Measurements from ENCODE around the gene FSIP1.
A peak's percentile ranks its signal among the peaks of the same experiment; 100 is the strongest.

FSIP1 gene

GRCh38 chr15:39618063-39618823 is 164.4 kb downstream of the FSIP1 start:
- no peak for DNase-seq (ENCODE audit: low read depth)

- no peak for DNase-seq (ENCODE audit: low read depth)
Observed at GRCh38 chr15:39616731-39617455, 165.7 kb downstream of the FSIP1 start.

- no peak for DNase-seq (ENCODE audit: low read depth)
Observed at GRCh38 chr15:39613861-39614260, 168.8 kb downstream of the FSIP1 start.

- DNase-seq (ENCODE audit: low read depth) = no peak
Observed at GRCh38 chr15:39613271-39613670, 169.4 kb downstream of the FSIP1 start.

GRCh38 chr15:39610665-39611064 is 172.0 kb downstream of the FSIP1 start:
- no peak for DNase-seq (ENCODE audit: low read depth)

GRCh38 chr15:39609166-39609916 is 173.3 kb downstream of the FSIP1 start:
- no peak for DNase-seq (ENCODE audit: low read depth)

GRCh38 chr15:39608185-39609139 is 174.2 kb downstream of the FSIP1 start:
- DNase-seq (ENCODE audit: low read depth) = no peak

GRCh38 chr15:39605146-39605545 is 177.5 kb downstream of the FSIP1 start:
- peak; percentile 31 for DNase-seq (ENCODE audit: low read depth)

GRCh38 chr15:39602143-39602542 is 180.5 kb downstream of the FSIP1 start:
- DNase-seq (ENCODE audit: low read depth) = no peak

- peak; percentile 27 for DNase-seq (ENCODE audit: low read depth)
Observed at GRCh38 chr15:39599871-39600270, 182.8 kb downstream of the FSIP1 start.

- DNase-seq (ENCODE audit: low read depth) = peak; percentile 40
Observed at GRCh38 chr15:39598958-39599845, 183.4 kb downstream of the FSIP1 start.

- DNase-seq (ENCODE audit: low read depth) = peak; percentile 65
Observed at GRCh38 chr15:39598186-39598850, 184.3 kb downstream of the FSIP1 start.

GRCh38 chr15:39597751-39598185 is 184.9 kb downstream of the FSIP1 start:
- DNase-seq (ENCODE audit: low read depth) = peak; percentile 86

- DNase-seq (ENCODE audit: low read depth) = peak; percentile 73
Observed at GRCh38 chr15:39597336-39597735, 185.3 kb downstream of the FSIP1 start.

GRCh38 chr15:39596358-39597051 is 186.1 kb downstream of the FSIP1 start:
- peak; percentile 67 for DNase-seq (ENCODE audit: low read depth)

- DNase-seq (ENCODE audit: low read depth) = peak; percentile 65
Observed at GRCh38 chr15:39595338-39596221, 187.1 kb downstream of the FSIP1 start.

GRCh38 chr15:39594446-39595337 is 187.9 kb downstream of the FSIP1 start:
- DNase-seq (ENCODE audit: low read depth) = peak; percentile 39

All from GM04503 (cell line).